ENCODE measurements around the gene DCXR. TPM values are rescaled to one million over a fixed set of nuclear protein-coding genes. Genes with fewer than 3 reads are reported as not detected.

Gene DCXR
- total RNA-seq, 1 experiment from 2014 or later: 135 TPM

DNA sequence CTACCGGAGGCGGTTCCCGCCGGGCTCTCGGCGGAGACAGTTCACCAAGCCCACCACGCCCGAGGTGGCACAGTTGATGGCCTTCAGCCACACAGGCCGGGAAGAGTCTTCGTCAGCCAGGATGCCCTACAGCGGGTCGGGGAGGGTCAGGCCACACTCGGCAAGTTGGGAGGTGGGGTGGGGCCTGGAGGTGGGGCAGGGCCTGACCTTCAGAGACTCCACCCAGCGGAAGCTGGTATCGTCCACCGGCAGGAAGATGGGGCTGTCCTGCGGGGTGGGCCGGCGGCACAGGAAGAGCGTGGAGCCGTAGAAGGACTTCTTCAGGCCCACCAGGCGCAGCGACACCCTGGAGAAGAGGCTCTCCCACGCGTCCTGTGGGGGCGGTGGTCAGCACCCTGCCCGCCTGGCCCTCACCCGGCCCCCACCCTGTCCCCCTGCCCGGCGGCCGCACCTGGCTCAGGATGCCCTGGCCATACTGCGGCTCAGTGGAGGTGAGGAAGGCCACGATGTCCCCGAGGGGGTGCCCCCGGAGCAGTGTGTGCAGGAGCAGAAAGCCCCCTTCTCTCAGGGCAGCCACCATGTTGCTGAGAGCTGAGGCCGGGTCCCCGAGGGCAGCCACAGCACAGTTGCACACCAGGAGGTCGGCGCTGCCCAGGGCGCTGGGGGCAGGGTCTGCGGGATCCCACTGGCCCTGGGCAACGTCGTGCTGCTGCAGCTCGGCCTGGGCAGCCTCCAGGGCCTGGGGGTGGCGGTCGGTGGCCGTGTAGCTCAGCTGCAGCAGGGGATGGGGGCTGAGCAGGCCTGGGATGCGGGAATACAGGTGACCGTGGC, 47.7 kb upstream of the DCXR start:
- H3K4me2 ChIP-seq (ENCODE audit: low read length): no peak overlapping the region
- no peaks in the 10 kb centered on the region for H3K4me1 ChIP-seq (ENCODE audit: insufficient read depth, low read length)
- no peaks in the 10 kb centered on the region for H3K79me2 ChIP-seq (ENCODE audit: low read length)
- H3K4me3 ChIP-seq (ENCODE audit: low read length): no peak overlapping the region
- no peak overlapping the region for H2AFZ ChIP-seq (ENCODE audit: low read length)
- peaks cover 6% of the 10 kb centered on the region; the same call in 1 of the 2 replicates for H4K20me1 ChIP-seq (ENCODE audit: low read length)
- intact Hi-C loops (cut with micrococcal nuclease): no loop called here
- no peak for TF ChIP-seq EZH2 (IDR thresholded peaks at IDR 0.05; ENCODE audit: low read length, unreplicated experiment)
- no peak for TF ChIP-seq EZH2phosphoT487 (IDR thresholded peaks at IDR 0.05; ENCODE audit: borderline replicate concordance, low read length)
- TF ChIP-seq, protein P1, sequence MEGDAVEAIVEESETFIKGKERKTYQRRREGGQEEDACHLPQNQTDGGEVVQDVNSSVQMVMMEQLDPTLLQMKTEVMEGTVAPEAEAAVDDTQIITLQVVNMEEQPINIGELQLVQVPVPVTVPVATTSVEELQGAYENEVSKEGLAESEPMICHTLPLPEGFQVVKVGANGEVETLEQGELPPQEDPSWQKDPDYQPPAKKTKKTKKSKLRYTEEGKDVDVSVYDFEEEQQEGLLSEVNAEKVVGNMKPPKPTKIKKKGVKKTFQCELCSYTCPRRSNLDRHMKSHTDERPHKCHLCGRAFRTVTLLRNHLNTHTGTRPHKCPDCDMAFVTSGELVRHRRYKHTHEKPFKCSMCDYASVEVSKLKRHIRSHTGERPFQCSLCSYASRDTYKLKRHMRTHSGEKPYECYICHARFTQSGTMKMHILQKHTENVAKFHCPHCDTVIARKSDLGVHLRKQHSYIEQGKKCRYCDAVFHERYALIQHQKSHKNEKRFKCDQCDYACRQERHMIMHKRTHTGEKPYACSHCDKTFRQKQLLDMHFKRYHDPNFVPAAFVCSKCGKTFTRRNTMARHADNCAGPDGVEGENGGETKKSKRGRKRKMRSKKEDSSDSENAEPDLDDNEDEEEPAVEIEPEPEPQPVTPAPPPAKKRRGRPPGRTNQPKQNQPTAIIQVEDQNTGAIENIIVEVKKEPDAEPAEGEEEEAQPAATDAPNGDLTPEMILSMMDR (conservative IDR thresholded peaks at IDR 0.05; ENCODE audit: low read depth, low read length): no peak
- ChIA-PET POLR2A (ENCODE audit: unreplicated experiment) (no interaction called here), CTCF (no interaction called here)
- no peak for DNase-seq
- no peak overlapping the region for H3K9ac ChIP-seq (ENCODE audit: low read length)
- H3K27me3 ChIP-seq (ENCODE audit: low read length): no peaks in the 10 kb centered on the region
- H3K36me3 ChIP-seq (ENCODE audit: low read depth, low read length): peaks cover 79% of the 10 kb centered on the region
- no peaks in the 10 kb centered on the region for H3K9me2 ChIP-seq (replicated peaks; ENCODE audit: low read length)
- BruUV-seq (replicated peaks): no TSS peak
- H3K27ac ChIP-seq (ENCODE audit: low read length): no peak overlapping the region
- ATAC-seq: no peak
- no peaks in the 10 kb centered on the region for H3F3A ChIP-seq (ENCODE audit: low read length, unreplicated experiment)
- no peaks in the 10 kb centered on the region for H3K9me3 ChIP-seq (ENCODE audit: low read length)

DNA sequence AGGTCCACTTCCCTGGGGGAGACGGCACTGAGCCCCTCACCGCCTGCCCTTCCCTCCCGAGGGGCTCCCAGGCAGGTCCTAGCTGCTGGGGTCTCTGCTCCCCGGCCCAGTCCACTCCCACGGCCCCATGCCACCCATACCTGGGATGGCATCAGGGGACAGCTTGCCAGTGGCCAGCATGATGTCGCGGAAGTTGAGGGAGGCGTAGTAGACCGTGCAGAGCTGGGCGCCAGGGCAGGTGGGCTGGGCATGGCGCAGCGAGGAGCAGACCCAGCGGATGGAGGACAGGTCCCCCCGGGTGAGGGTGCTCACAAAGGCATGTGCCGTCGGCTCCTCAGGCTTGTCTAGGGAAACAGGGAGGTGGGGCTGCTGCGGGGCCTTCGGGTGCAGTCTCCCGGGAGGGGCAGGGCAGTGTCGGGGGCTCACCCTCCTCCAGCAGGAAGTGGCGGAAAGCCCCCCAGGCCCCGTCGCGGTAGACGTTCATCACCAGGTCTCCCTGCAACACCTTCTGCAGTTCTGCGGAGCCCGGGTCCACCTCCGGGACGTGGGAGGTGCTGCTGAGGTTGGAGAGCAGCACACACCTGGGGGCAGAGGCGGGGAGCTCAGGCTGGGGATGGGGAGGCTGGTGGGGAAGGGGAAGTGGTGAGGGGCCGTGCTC, 47.0 kb upstream of the DCXR start:
- no peak for ATAC-seq
- intact Hi-C loops (cut with micrococcal nuclease): no loop called here
- H3K27ac ChIP-seq (ENCODE audit: low read length): no peak overlapping the region
- peaks cover 79% of the 10 kb centered on the region for H3K36me3 ChIP-seq (ENCODE audit: low read depth, low read length)
- H3K27me3 ChIP-seq (ENCODE audit: low read length): no peaks in the 10 kb centered on the region
- no peak for DNase-seq
- H3K9me2 ChIP-seq (replicated peaks; ENCODE audit: low read length): no peaks in the 10 kb centered on the region
- POLR2A ChIA-PET (ENCODE audit: unreplicated experiment): no interaction called here
- H3K79me2 ChIP-seq (ENCODE audit: low read length): no peaks in the 10 kb centered on the region
- no peak overlapping the region for H3K4me2 ChIP-seq (ENCODE audit: low read length)
- TF ChIP-seq, protein P1 (conservative IDR thresholded peaks at IDR 0.05; ENCODE audit: low read depth, low read length): no peak
- TF ChIP-seq EZH2 (IDR thresholded peaks at IDR 0.05; ENCODE audit: low read length, unreplicated experiment) (no peak), EZH2phosphoT487 (IDR thresholded peaks at IDR 0.05; ENCODE audit: borderline replicate concordance, low read length) (no peak)
- H3F3A ChIP-seq (ENCODE audit: low read length, unreplicated experiment): no peaks in the 10 kb centered on the region
- H3K4me3 ChIP-seq (ENCODE audit: low read length): no peak overlapping the region
- H4K20me1 ChIP-seq (ENCODE audit: low read length): no peaks in the 10 kb centered on the region
- no peak overlapping the region for H3K9ac ChIP-seq (ENCODE audit: low read length)
- no peaks in the 10 kb centered on the region for H3K9me3 ChIP-seq (ENCODE audit: low read length)
- H2AFZ ChIP-seq (ENCODE audit: low read length): no peak overlapping the region
- no peaks in the 10 kb centered on the region for H3K4me1 ChIP-seq (ENCODE audit: insufficient read depth, low read length)
- CTCF ChIA-PET: no interaction called here
- BruUV-seq (replicated peaks): no TSS peak

Measured in PC-3 (cell line).